Hepatocyte (in vitro differentiated cells): ENCODE measurements around the gene CSNK1G3.
"Not testable (repeated sequence)": the region's sequence is repeated elsewhere in the genome, so short reads cannot be mapped to it uniquely, and the experiment has no call there.

ENCODE experiments used
- CTCF ChIP-seq: fragments of 200-600 bp; sonication (generic); IDR thresholded peaks from 2 replicates; pipeline ENCODE4 v1.5.1; 2016; ENCODE audit warnings: antibody characterized with exemption, mild to moderate bottlenecking; ENCODE audit not compliant: poor library complexity
- EZH2 ChIP-seq: fragments of 200-600 bp; sonication (generic); IDR thresholded peaks from 2 replicates; pipeline ENCODE4 v1.6.1; 2016; ENCODE audit warnings: antibody characterized with exemption, mild to moderate bottlenecking, borderline replicate concordance
- EZH2phosphoT487 ChIP-seq: fragments of 200-600 bp; sonication (generic); IDR thresholded peaks from one replicate; pipeline ENCODE4 v1.6.1; 2018; ENCODE audit warnings: antibody characterized with exemption, mild to moderate bottlenecking, low read depth, moderate library complexity; ENCODE audit not compliant: unreplicated experiment, severe bottlenecking

GRCh38 chr5:123466839-123467238 is 45.1 kb upstream of the CSNK1G3 start:
- TF ChIP-seq CTCF, EZH2phosphoT487, EZH2: not testable (repeated sequence)
